RPMI7951 (cell line): ENCODE measurements around the gene DNAJC15. TPM values are rescaled to one million over a fixed set of nuclear protein-coding genes. Genes with fewer than 3 reads are reported as not detected.
"Not testable (repeated sequence)": the region's sequence is repeated elsewhere in the genome, so short reads cannot be mapped to it uniquely, and the experiment has no call there.

Experiments used
- DNase-seq: peaks from one replicate; pipeline ENCODE4 v3.0.0-alpha.2; 2012; ENCODE audit warnings: low read depth
- total RNA-seq: library from RNA; depleted of rRNA; stranded (reverse); fragments of >200 nt; shearing (Covaris generic); gene quantifications from 2 replicates; pipeline ENCODE4 v1.2.3, GENCODE V29; 2014

DNAJC15 gene
- total RNA-seq, 1 experiment from 2014 or later = 54.5 TPM

GRCh38 chr13:43044720-43045301 is 21.4 kb downstream of the DNAJC15 start:
- DNase-seq = no peak

GRCh38 chr13:43045302-43045773 is 22.0 kb downstream of the DNAJC15 start:
- DNase-seq = not testable (repeated sequence)

- DNase-seq = no peak
Observed at GRCh38 chr13:43046259-43046658, 22.9 kb downstream of the DNAJC15 start.

- peak; percentile 86 for DNase-seq
Observed at GRCh38 chr13:43054803-43055802, 31.7 kb downstream of the DNAJC15 start.

GRCh38 chr13:43057653-43058317 is 34.4 kb downstream of the DNAJC15 start:
- peak; percentile 97 for DNase-seq

- DNase-seq = peak; percentile 98
Observed at GRCh38 chr13:43058318-43058674, 34.9 kb downstream of the DNAJC15 start.

- DNase-seq = peak; percentile 18
Observed at GRCh38 chr13:43058831-43059230, 35.4 kb downstream of the DNAJC15 start.

GRCh38 chr13:43059779-43060178 is 36.4 kb downstream of the DNAJC15 start:
- not testable (repeated sequence) for DNase-seq

- not testable (repeated sequence) for DNase-seq
Observed at GRCh38 chr13:43060806-43061205, 37.4 kb downstream of the DNAJC15 start.

- no peak for DNase-seq
Observed at GRCh38 chr13:43061496-43062280, 38.3 kb downstream of the DNAJC15 start.

GRCh38 chr13:43071824-43072223 is 48.4 kb downstream of the DNAJC15 start:
- DNase-seq = no peak

- DNase-seq = peak; percentile 20
Observed at GRCh38 chr13:43072394-43072793, 49.0 kb downstream of the DNAJC15 start.

- no peak for DNase-seq
Observed at GRCh38 chr13:43074824-43075510, 51.6 kb downstream of the DNAJC15 start.

- not testable (repeated sequence) for DNase-seq
Observed at GRCh38 chr13:43075511-43075902, 52.1 kb downstream of the DNAJC15 start.

GRCh38 chr13:43077046-43077445 is 53.7 kb downstream of the DNAJC15 start:
- no peak for DNase-seq

GRCh38 chr13:43077461-43077860 is 54.1 kb downstream of the DNAJC15 start:
- no peak for DNase-seq

- DNase-seq = no peak
Observed at GRCh38 chr13:43077906-43078305, 54.5 kb downstream of the DNAJC15 start.

GRCh38 chr13:43078399-43078798 is 55.0 kb downstream of the DNAJC15 start:
- no peak for DNase-seq

GRCh38 chr13:43079392-43079931 is 56.1 kb downstream of the DNAJC15 start:
- DNase-seq = no peak

- DNase-seq = no peak
Observed at GRCh38 chr13:43080199-43080598, 56.8 kb downstream of the DNAJC15 start.

GRCh38 chr13:43081866-43082265 is 58.5 kb downstream of the DNAJC15 start:
- DNase-seq = no peak
